Subcutaneous adipose tissue (tissue), 4 donors: ENCODE results near the gene FAM131B. TPM values are rescaled to one million over a fixed set of nuclear protein-coding genes. Genes with fewer than 3 reads are reported as not detected.

Experiments
- CTCF ChIP-seq: fragments of 450-650 bp; IDR thresholded peaks from one replicate; pipeline ENCODE4 v1.5.1; 2016; ENCODE audit warnings: low read depth, mild to moderate bottlenecking, control low read depth, antibody characterized with exemption, moderate library complexity
- small RNA-seq: library from RNA; depleted of rRNA; stranded (forward); fragments of <200 nt; gene quantifications from one replicate; pipeline ENCODE3, GENCODE V24; 2016
- total RNA-seq, 4 donors: library from RNA; depleted of rRNA; stranded (reverse); fragments of >200 nt; gene quantifications; one replicate each; pipeline ENCODE4 v1.1.0, GENCODE V29; 2016

Gene FAM131B
- total RNA-seq, 4 donors from 2014 or later, result 0.19 to 2.4 (median 0.22) TPM; not detected in 1

- no peak for TF ChIP-seq CTCF
These were observed 57.0 kb downstream of the FAM131B start for GRCh38 chr7:143305423-143306070.

- no peak for TF ChIP-seq CTCF
These were observed 57.6 kb downstream of the FAM131B start for GRCh38 chr7:143304938-143305337.

DNA sequence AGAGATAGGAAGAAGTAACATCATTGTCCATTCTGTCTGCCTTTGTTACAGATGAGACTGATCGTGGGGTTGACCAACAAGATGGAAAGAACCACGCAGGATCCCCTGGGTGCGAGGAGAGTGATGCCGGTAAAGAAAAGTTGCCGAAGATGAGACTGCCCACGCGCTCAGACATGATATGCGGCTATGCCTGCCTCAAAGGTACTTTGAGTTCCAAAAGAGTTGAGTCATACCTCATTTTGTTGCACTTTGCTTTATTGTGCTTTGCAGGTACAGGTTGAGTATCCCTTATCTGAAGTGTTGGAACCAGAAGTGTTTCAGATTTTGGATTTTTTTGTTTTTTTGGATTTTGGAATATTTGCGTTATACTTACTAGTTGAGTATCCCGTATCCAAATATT, 58.8 kb downstream of the FAM131B start:
- no peak for TF ChIP-seq CTCF

Small RNA genes within 50 kb of the gene (small RNA-seq; reads per million reads assigned to genes)
- gene MIR6892, result 0.73 reads per million

Other genes starting within 250 kb of the FAM131B start
- gene PIP, start 230.6 kb downstream of the FAM131B start, total RNA-seq, result not detected
- gene TAS2R39, start 179.3 kb downstream of the FAM131B start, total RNA-seq, result not detected
- gene TAS2R40, start 140.7 kb downstream of the FAM131B start, total RNA-seq, result not detected
- 100 to 1,000 TPM; 179 to 264 (median 208) TPM for gene GSTK1, start 99.3 kb downstream of the FAM131B start, total RNA-seq
- 10 to 100 TPM in 1 of 4 donors, under 1 TPM in 1, not detected in 2; 0.66 to 11.9 TPM for gene TMEM139, start 77.8 kb downstream of the FAM131B start, total RNA-seq
- gene CASP2, start 74.4 kb downstream of the FAM131B start, total RNA-seq, result 10 to 100 TPM; 15.6 to 25.3 (median 17.6) TPM
- under 1 TPM in 1 of 4 donors, not detected in 3; 0.38 TPM for gene CLCN1, start 46.6 kb downstream of the FAM131B start, total RNA-seq
- gene ZYX, start 18.6 kb upstream of the FAM131B start, total RNA-seq, result 10 to 100 TPM; 26.9 to 79.9 (median 56.7) TPM
- under 1 TPM in 1 of 4 donors, not detected in 3; 0.94 TPM for gene EPHA1, start 46.1 kb upstream of the FAM131B start, total RNA-seq
- gene TAS2R60, start 80.7 kb upstream of the FAM131B start, total RNA-seq, result under 1 TPM in 1 of 4 donors, not detected in 3; 0.82 TPM
- gene TAS2R41, start 115.2 kb upstream of the FAM131B start, total RNA-seq, result not detected
- 1 to 10 TPM in 2 of 4 donors, not detected in 2; 1.3 to 1.5 TPM for gene CTAGE15, start 209.1 kb upstream of the FAM131B start, total RNA-seq